Liver (tissue), 9 donors: ENCODE measurements around the gene ALDH8A1. TPM values are rescaled to one million over a fixed set of nuclear protein-coding genes. Genes with fewer than 3 reads are reported as not detected.
"Not testable (repeated sequence)": the region's sequence is repeated elsewhere in the genome, so short reads cannot be mapped to it uniquely, and the experiment has no call there.

Experiments used
- DNase-seq: peaks from one replicate; pipeline ENCODE4 v3.0.0-alpha.2; 2017; ENCODE audit warnings: low spot score
- H3K27ac ChIP-seq, 2 donors: one replicate each; pipeline ENCODE4 v1.7.0; 2013; ENCODE audit warnings: inconsistent platforms in 2 of 2, low read length in 2 of 2, control low read depth in 1 of 2, low read depth in 1 of 2, mild to moderate bottlenecking in 1 of 2
- H3K27me3 ChIP-seq, 4 donors: one replicate each; pipeline versions ENCODE4 v1.6.1 to v1.7.0; 2013; ENCODE audit warnings: low read length in 3 of 4, inconsistent platforms in 1 of 4, mild to moderate bottlenecking in 1 of 4, moderate library complexity in 1 of 4; ENCODE audit not compliant: control insufficient read depth in 4 of 4, insufficient read depth in 4 of 4
- H3K36me3 ChIP-seq, 4 donors: one replicate each; pipeline versions ENCODE4 v1.6.1 to v1.7.0; 2013; ENCODE audit warnings: low read length in 3 of 4, mild to moderate bottlenecking in 3 of 4, low read depth in 1 of 4, moderate library complexity in 1 of 4; ENCODE audit not compliant: control insufficient read depth in 4 of 4, insufficient read depth in 3 of 4
- H3K4me1 ChIP-seq, 4 donors: one replicate each; pipeline versions ENCODE4 v1.6.1 to v1.7.0; 2013; ENCODE audit warnings: low read length in 3 of 4, mild to moderate bottlenecking in 3 of 4, moderate library complexity in 1 of 4; ENCODE audit not compliant: control insufficient read depth in 4 of 4, insufficient read depth in 4 of 4
- H3K4me3 ChIP-seq, 3 donors: one replicate each; pipeline versions ENCODE4 v1.6.1 to v1.7.0; 2013; ENCODE audit warnings: low read length in 3 of 3, control low read depth in 1 of 3, low read depth in 1 of 3, mild to moderate bottlenecking in 1 of 3
- H3K9ac ChIP-seq, 2 donors: one replicate each; pipeline ENCODE4 v1.7.0; 2013; ENCODE audit warnings: low read length in 2 of 2, mild to moderate bottlenecking in 2 of 2, moderate library complexity in 2 of 2, control low read depth in 1 of 2, low read depth in 1 of 2
- H3K9me3 ChIP-seq, 4 donors: one replicate each; pipeline versions ENCODE4 v1.6.1 to v1.7.0; 2013; ENCODE audit warnings: low read length in 3 of 4; ENCODE audit not compliant: control insufficient read depth in 4 of 4
- FOXA2 ChIP-seq: IDR thresholded peaks from 2 replicates; pipeline ENCODE4 v1.6.1; 2016; ENCODE audit warnings: antibody characterized with exemption
- GABPA ChIP-seq, 2 donors: IDR thresholded peaks in 1 of 2; conservative IDR thresholded peaks in 1 of 2; 2 replicates each; pipeline ENCODE4 v1.6.1; 2016; ENCODE audit warnings: antibody characterized with exemption in 2 of 2, mild to moderate bottlenecking in 1 of 2, moderate library complexity in 1 of 2
- HNF4A ChIP-seq, 2 donors: conservative IDR thresholded peaks; 2 replicates each; pipeline ENCODE4 v1.6.1; 2016; ENCODE audit warnings: antibody characterized with exemption in 2 of 2, mild to moderate bottlenecking in 2 of 2
- HNF4G ChIP-seq: IDR thresholded peaks from 2 replicates; pipeline ENCODE4 v1.6.1; 2016; ENCODE audit warnings: antibody characterized with exemption
- NR2F2 ChIP-seq: IDR thresholded peaks from 2 replicates; pipeline ENCODE4 v1.6.1; 2016; ENCODE audit warnings: antibody characterized with exemption
- RXRA ChIP-seq, 2 donors: IDR thresholded peaks; 2 replicates each; pipeline ENCODE4 v1.6.1; 2017 to 2018; ENCODE audit warnings: antibody characterized with exemption in 2 of 2, mild to moderate bottlenecking in 1 of 2
- SP1 ChIP-seq: IDR thresholded peaks from 2 replicates; pipeline ENCODE4 v1.6.1; 2018; ENCODE audit warnings: antibody characterized with exemption, mild to moderate bottlenecking
- TAF1 ChIP-seq: conservative IDR thresholded peaks from 2 replicates; pipeline ENCODE4 v1.6.1; 2016; ENCODE audit warnings: antibody characterized with exemption, mild to moderate bottlenecking
- YY1 ChIP-seq: IDR thresholded peaks from 2 replicates; pipeline ENCODE4 v1.6.1; 2016; ENCODE audit warnings: antibody characterized with exemption, mild to moderate bottlenecking
- WGBS: extraction: QIAGEN DNeasy Blood & Tissue Kit; methylation state at CpG from one replicate; pipeline ENCODE4 v1.1.7; 2013; 5-methylcytosine and 5-hydroxymethylcytosine counted together
- polyA plus RNA-seq, 2 donors: library from polyadenylated mRNA; stranded (reverse) in 1 of 2; unstranded in 1 of 2; fragments of 200-250 nt in 1 of 2; fragments of >200 nt in 1 of 2; fragmentation: Nextera tagmentation in 1 of 2; extraction: Ambion mirVana in 1 of 2; gene quantifications; one replicate each; pipeline versions ENCODE4 v1.2.1 to v1.2.3, GENCODE V29; 2013 to 2015
- total RNA-seq, 2 donors: library from RNA; depleted of rRNA; stranded (reverse); fragments of >200 nt; gene quantifications; one replicate each; pipeline ENCODE4 v1.2.3, GENCODE V29; 2014
- TF ChIP-seq, protein P1 (sequence below): IDR thresholded peaks from 2 replicates; pipeline ENCODE4 v1.6.1; 2016; ENCODE audit warnings: antibody characterized with exemption
- TF ChIP-seq, protein P2 (sequence below): IDR thresholded peaks from 2 replicates; pipeline ENCODE4 v1.6.1; 2016; ENCODE audit warnings: antibody characterized with exemption
- TF ChIP-seq, protein P3 (sequence below): IDR thresholded peaks from 2 replicates; pipeline ENCODE4 v1.6.1; 2016; ENCODE audit warnings: antibody characterized with exemption, mild to moderate bottlenecking
- TF ChIP-seq, protein P4 (sequence below): IDR thresholded peaks from 2 replicates; pipeline ENCODE4 v1.6.1; 2016; ENCODE audit warnings: antibody characterized with exemption
- donor health status: healthy.
- donor health status: healthy.
- donor health status: healthy.
- donor health status: healthy.
- donor health status: healthy.

The ALDH8A1 gene
- total and polyA plus RNA-seq, 4 donors: 73.0 to 255 (median 107) TPM

DNA sequence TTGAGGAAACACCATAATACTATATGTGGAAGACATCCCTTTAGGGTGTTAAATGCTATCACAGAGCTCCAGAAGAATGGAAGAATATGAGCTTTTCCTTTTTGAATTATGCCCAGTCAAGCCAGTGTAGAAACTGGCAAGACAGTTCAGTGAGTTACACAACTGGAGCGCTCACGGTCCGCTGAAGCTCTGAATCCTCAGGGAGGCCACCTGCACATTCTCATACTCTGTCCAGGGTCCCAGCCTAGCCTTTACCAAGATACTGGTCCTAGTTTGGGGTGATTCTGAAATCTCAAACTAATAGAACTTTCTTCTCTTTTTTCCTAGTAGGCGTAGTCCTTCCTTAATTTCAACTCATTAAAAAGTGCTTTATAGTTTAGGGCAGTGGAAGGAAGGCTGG is 51.3 kb downstream of the ALDH8A1 start (continued):
- TF ChIP-seq NR2F2: no peak
- no peak for TF ChIP-seq RXRA (IDR thresholded peaks at IDR 0.05)

DNA sequence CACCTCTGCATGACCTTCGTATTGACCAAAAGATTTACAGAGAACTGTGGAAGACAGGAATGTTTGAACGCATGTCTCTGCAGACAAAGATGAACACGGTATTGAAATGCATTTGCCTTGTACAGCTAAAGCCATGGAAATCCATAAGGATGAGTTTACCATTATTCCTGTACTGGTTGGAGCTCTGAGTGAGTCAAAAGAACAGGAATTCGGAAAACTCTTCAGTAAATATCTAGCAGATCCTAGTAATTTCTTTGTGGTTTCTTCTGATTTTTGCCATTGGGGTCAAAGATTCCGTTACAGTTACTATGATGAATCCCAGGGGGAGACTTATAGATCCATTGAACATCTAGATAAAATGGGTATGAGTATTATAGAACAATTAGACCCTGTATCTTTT is 51.7 kb downstream of the ALDH8A1 start:
- not testable (repeated sequence) for H3K36me3 ChIP-seq, H3K27ac ChIP-seq, H3K9ac ChIP-seq, H3K9me3 ChIP-seq, H3K4me3 ChIP-seq, DNase-seq, H3K27me3 ChIP-seq
- 95% methylated on average over 5 of the region's 5 CpGs for WGBS
- peaks cover 0 to 18% (median 15%) of the 10 kb centered on the region in 4 donors for H3K4me1 ChIP-seq

DNA sequence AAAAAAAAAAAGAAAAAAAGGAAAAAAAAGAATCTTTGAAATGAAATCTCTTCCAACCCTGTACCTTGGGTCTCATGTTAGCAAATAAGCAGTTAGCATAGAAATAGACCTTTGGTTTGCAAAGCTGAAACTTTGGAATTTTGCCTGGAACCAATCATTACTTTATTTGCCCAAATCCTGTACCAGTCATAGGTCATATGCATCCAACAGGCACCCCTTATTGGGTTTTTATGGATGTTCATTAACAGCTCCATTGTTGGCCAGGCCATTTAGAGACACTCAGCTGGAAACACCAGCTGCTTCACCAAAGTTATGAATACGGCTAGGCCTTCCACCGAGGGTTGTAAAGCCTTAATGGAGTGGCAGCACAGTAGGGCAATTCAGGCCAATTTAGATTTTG is 53.0 kb downstream of the ALDH8A1 start:
- H3K4me3 ChIP-seq: no peak overlapping the region
- no peaks in the 10 kb centered on the region for H3K36me3 ChIP-seq
- peak overlapping the region in 1 of 2 donors; percentile 37 for H3K27ac ChIP-seq
- no peak overlapping the region for H3K9ac ChIP-seq
- H3K27me3 ChIP-seq: no peaks in the 10 kb centered on the region
- H3K9me3 ChIP-seq: peaks cover 0 to 3% (median 0%) of the 10 kb centered on the region in 4 donors
- TF ChIP-seq, protein P1, sequence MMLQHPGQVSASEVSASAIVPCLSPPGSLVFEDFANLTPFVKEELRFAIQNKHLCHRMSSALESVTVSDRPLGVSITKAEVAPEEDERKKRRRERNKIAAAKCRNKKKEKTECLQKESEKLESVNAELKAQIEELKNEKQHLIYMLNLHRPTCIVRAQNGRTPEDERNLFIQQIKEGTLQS: no peak
- peak; percentile 45 to 53 for TF ChIP-seq RXRA (IDR thresholded peaks at IDR 0.05)
- TF ChIP-seq HNF4A (conservative IDR thresholded peaks at IDR 0.05): peak; percentile 81 to 91
- peak; percentile 73 for TF ChIP-seq YY1
- peak; percentile 65 for TF ChIP-seq SP1
- TF ChIP-seq HNF4G: peak; percentile 72
- DNase-seq: no peak
- peaks cover 0 to 20% (median 17%) of the 10 kb centered on the region in 4 donors for H3K4me1 ChIP-seq
- 48% methylated on average over 2 of the region's 2 CpGs for WGBS

DNA sequence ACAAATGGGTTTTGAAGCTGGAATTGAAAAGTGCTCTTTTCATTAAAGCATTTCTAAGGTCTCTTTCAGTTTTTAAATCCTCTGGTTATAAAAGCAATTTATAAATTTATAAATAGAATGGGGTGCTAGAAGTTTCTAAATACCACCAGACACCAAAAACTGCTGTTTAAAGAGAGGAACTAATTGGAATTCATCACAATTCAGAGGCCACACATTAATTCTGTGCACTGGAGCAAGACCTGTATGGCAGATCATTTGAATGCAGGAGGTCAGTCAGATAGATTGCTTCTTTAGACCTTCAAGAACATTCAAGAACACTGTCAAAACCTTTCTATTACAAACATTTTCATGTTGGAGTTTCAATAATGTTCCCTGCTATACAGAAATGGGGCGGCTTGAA is 55.1 kb downstream of the ALDH8A1 start:
- Histone ChIP-seq H3K9me3 (peaks cover 0 to 3% (median 0%) of the 10 kb centered on the region in 4 donors), H3K36me3 (no peaks in the 10 kb centered on the region), H3K27me3 (no peaks in the 10 kb centered on the region), H3K9ac (no peak overlapping the region), H3K4me1 (peaks cover 0 to 22% (median 22%) of the 10 kb centered on the region in 4 donors), H3K27ac (no peak overlapping the region), H3K4me3 (no peak overlapping the region)
- WGBS: 48% methylated on average over 1 of the region's 1 CpG
- no peak for DNase-seq
- TF ChIP-seq TAF1 (no peak), HNF4G (no peak), HNF4A (conservative IDR thresholded peaks at IDR 0.05) (no peak), RXRA (IDR thresholded peaks at IDR 0.05) (no peak), GABPA (IDR thresholded peaks at IDR 0.05 in 1 of 2, conservative IDR thresholded peaks at IDR 0.05 in 1 of 2) (no peak)
- TF ChIP-seq, protein P2, sequence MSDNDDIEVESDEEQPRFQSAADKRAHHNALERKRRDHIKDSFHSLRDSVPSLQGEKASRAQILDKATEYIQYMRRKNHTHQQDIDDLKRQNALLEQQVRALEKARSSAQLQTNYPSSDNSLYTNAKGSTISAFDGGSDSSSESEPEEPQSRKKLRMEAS: no peak

DNA sequence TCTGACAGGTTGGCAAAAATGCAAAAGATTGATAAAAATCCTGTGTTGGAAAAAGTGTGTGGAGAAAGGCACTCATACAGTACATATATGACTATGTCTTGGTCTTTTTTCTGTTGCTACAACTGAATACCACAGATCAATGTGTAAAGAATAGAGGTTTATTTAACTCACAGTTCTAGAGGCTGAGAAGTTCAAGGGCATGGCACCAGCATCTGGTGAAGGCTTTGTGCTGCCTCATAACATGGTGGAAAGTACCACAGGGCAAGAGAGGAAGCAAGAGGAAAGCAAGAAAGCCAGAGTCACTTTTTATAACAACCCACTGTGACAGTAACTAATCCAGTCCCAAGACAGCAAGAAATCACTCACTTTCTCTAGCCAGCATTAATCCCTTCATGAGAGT is 57.5 kb downstream of the ALDH8A1 start:
- H3K36me3 ChIP-seq: no peaks in the 10 kb centered on the region
- H3K9me3 ChIP-seq: peaks cover 0 to 3% (median 0%) of the 10 kb centered on the region in 4 donors
- H3K27me3 ChIP-seq: no peaks in the 10 kb centered on the region
- TF ChIP-seq, protein P3, sequence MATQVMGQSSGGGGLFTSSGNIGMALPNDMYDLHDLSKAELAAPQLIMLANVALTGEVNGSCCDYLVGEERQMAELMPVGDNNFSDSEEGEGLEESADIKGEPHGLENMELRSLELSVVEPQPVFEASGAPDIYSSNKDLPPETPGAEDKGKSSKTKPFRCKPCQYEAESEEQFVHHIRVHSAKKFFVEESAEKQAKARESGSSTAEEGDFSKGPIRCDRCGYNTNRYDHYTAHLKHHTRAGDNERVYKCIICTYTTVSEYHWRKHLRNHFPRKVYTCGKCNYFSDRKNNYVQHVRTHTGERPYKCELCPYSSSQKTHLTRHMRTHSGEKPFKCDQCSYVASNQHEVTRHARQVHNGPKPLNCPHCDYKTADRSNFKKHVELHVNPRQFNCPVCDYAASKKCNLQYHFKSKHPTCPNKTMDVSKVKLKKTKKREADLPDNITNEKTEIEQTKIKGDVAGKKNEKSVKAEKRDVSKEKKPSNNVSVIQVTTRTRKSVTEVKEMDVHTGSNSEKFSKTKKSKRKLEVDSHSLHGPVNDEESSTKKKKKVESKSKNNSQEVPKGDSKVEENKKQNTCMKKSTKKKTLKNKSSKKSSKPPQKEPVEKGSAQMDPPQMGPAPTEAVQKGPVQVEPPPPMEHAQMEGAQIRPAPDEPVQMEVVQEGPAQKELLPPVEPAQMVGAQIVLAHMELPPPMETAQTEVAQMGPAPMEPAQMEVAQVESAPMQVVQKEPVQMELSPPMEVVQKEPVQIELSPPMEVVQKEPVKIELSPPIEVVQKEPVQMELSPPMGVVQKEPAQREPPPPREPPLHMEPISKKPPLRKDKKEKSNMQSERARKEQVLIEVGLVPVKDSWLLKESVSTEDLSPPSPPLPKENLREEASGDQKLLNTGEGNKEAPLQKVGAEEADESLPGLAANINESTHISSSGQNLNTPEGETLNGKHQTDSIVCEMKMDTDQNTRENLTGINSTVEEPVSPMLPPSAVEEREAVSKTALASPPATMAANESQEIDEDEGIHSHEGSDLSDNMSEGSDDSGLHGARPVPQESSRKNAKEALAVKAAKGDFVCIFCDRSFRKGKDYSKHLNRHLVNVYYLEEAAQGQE: no peak
- TF ChIP-seq HNF4G (no peak), GABPA (IDR thresholded peaks at IDR 0.05 in 1 of 2, conservative IDR thresholded peaks at IDR 0.05 in 1 of 2) (no peak), NR2F2 (no peak), YY1 (no peak), HNF4A (conservative IDR thresholded peaks at IDR 0.05) (no peak), SP1 (no peak), FOXA2 (no peak)
- TF ChIP-seq, protein P4, sequence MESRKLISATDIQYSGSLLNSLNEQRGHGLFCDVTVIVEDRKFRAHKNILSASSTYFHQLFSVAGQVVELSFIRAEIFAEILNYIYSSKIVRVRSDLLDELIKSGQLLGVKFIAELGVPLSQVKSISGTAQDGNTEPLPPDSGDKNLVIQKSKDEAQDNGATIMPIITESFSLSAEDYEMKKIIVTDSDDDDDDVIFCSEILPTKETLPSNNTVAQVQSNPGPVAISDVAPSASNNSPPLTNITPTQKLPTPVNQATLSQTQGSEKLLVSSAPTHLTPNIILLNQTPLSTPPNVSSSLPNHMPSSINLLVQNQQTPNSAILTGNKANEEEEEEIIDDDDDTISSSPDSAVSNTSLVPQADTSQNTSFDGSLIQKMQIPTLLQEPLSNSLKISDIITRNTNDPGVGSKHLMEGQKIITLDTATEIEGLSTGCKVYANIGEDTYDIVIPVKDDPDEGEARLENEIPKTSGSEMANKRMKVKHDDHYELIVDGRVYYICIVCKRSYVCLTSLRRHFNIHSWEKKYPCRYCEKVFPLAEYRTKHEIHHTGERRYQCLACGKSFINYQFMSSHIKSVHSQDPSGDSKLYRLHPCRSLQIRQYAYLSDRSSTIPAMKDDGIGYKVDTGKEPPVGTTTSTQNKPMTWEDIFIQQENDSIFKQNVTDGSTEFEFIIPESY: no peak
- TF ChIP-seq, protein P1: no peak
- TF ChIP-seq, protein P2: no peak
- H3K4me3 ChIP-seq: peak overlapping the region in 1 of 3 donors; percentile 29
- H3K27ac ChIP-seq: no peak overlapping the region
- no peak for DNase-seq
- peaks cover 0 to 22% (median 20%) of the 10 kb centered on the region in 4 donors for H3K4me1 ChIP-seq
- H3K9ac ChIP-seq: no peak overlapping the region
